HG03280 (cell line): Measurements from ENCODE around the gene CDH9.
"Not testable (repeated sequence)": the region's sequence is repeated elsewhere in the genome, so short reads cannot be mapped to it uniquely, and the experiment has no call there.

Experiments
- ATAC-seq: cut with Tn5 transposase; IDR thresholded peaks from one replicate; pipeline ENCODE4 v1.9.1; 2021; ENCODE audit warnings: mild to moderate bottlenecking, moderate library complexity; ENCODE audit not compliant: unreplicated experiment

The CDH9 gene

DNA sequence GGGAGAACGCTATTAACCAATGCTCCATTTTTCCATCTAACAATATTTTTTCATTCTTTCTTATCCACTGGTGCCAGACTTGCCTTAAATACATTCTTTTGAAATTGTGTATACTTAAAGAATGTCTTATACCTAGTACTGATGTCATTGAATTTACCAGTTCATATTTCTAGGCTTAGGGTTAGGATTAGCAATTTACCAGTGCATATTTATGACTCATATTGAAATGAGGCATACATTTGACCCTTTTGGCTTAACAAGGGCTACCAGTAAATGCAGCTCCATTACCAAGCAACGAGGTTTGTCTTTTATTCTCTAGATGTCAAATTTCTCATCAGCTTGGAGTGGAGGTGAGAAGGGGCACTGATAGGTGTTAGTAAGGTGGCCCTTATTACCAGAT, 89.5 kb downstream of the CDH9 start:
- ATAC-seq: no peak

DNA sequence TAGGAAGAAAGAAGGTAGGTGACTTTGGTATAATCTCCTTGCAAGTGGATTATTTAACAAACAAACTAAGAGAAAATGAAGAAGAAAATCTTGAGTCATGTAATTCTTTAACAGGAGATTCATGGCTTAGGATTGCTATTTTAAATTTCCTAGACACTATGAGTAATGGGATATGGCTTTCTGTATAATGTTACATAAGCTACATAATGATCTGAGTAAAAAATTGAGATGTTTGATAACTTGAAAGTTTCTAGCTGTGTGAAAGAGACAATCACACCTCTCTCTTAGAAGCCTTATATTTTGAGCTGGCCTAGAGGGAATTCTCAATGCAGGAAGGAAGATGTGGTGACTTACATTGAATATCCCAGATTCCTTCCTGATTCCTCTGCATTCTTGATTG, 92.5 kb downstream of the CDH9 start:
- no peak for ATAC-seq

DNA sequence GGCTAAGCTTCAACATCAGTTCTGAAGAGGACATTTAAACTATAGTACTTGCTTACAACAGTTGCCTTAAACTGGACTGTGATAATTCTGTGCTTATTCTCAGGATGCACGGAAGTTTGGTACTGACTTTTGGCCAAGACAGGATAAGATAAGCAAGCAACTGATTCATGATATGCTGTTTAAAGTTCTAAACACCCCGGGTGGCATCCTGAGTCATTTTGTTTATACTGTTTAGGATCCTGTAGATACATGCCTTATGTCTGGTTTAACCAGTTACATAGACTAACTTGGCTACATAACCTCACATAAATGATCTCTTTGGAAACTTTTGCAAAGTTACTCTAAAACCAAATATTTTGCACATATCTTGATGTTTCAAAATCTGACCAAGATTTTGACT, 95.9 kb downstream of the CDH9 start:
- no peak for ATAC-seq

- no peak for ATAC-seq
Observed at GRCh38 chr5:26940994-26941393, 97.4 kb downstream of the CDH9 start.

- ATAC-seq: no peak
Observed at GRCh38 chr5:26932238-26932637, 106.1 kb downstream of the CDH9 start.

- no peak for ATAC-seq
Observed at GRCh38 chr5:26921439-26921838, 116.9 kb downstream of the CDH9 start.

DNA sequence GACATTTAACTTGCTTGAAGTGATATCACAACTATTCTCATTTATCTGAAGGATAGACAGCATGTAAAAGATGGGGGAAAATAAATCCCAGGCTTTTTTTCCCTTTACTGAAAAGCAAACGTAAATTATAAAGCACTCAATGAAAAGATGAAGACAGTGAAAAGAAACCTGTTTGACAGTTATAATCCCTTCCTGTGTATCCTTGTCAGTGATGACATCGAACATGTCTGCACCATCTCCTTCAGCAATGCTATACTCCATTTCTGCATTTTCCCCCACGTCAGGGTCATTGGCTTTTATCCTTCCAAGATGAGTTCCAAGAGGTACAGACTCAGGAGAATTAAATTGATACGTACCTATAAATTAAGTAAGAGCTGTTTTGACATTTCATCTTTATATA, 134.9 kb downstream of the CDH9 start:
- ATAC-seq: no peak

GRCh38 chr5:26894719-26895263, 143.6 kb downstream of the CDH9 start:
- no peak for ATAC-seq

DNA sequence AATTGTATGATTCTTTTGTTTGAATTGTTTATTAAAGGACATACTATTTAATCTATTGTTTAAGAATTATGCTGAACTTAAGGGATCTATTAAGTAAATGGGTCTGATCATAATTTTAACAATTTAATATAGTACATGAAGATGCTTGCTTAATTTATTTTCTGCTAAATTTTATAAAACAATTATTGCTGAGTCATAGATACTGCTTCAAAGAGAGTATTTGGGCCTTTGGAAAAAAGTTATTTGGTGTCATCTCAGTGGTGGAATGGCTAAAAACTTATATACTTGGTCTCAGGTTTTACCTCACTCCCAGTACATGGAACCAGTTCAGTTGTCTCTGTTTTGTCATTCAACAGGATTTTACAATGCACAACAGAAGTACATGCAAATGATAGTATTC, 145.3 kb downstream of the CDH9 start:
- ATAC-seq: no peak

DNA sequence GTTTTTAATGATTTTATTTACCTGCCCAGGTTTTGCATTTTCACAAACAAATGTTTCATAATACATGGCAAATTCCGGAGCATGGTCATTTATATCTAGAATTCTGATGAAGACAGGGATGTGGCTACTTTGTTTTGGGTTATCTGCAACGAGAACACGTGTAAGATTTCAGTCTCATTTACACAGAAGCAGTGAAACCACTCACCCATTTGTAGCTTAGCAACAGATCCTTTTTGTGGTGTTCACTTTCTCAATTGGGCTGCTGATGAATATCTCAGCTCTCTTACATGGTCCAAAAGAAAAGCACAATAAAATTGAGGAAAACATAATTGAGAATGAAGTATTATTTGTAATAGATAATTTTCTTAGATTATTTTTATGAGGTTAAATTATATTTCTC, 148.6 kb downstream of the CDH9 start:
- no peak for ATAC-seq

- ATAC-seq: no peak
Observed at GRCh38 chr5:26884481-26884880, 153.9 kb downstream of the CDH9 start.

GRCh38 chr5:26883375-26883774, 155.0 kb downstream of the CDH9 start:
- ATAC-seq: no peak

DNA sequence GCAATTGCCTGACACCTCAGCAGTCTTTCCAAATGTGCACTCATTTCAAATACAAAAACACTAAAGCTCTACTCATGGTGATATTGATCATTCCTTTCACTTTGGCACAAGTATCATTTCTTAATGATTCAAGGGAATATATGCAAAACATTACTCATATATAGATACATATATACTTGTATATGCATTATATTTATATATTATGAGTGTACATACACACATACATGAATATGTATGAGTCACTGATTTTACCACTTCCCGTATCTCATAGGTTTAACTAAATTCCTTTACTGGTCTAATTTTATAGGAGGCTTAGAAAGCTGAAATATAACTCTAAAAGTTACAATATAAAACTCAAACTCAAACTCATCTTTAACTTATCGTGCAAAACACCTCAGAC, 156.5 kb downstream of the CDH9 start:
- no peak for ATAC-seq

DNA sequence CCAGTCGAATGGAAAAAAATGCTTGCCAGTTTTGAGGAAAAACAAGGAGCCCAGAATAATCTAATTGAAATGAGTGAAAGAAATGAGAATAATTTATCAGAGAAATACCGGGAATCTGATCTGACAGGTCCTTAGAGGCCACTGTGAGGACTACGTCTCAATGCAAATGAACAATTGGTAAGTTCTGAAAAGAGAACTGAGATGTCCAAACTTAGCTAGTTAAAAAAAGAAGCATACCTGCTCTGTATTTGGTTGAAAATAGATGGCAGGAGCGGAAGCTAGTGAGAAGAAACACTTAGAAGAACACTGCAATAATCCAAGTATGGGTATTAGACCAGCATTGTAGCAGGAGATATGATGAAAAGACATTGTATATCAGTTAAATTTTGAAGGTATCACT, 161.2 kb downstream of the CDH9 start:
- ATAC-seq: no peak

DNA sequence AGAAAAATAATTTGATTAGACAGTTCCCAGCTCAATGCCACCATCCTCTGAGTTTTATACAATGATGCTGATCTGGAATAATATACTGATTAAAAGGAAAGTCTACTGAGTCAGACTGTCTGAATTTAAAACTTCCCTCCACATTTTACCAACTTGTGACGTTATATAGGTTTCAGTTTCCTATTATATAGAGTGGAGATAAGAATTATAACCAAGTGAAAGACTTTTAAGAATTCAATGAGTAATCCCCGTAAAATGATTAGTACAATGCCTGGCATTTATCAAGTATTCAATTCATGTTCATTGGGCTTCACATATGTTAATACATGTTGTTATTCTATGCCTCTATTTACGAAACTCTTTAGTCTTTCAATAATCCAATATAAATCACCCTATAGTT, 166.0 kb downstream of the CDH9 start:
- ATAC-seq: no peak

GRCh38 chr5:26869781-26870180, 168.6 kb downstream of the CDH9 start:
- no peak for ATAC-seq

DNA sequence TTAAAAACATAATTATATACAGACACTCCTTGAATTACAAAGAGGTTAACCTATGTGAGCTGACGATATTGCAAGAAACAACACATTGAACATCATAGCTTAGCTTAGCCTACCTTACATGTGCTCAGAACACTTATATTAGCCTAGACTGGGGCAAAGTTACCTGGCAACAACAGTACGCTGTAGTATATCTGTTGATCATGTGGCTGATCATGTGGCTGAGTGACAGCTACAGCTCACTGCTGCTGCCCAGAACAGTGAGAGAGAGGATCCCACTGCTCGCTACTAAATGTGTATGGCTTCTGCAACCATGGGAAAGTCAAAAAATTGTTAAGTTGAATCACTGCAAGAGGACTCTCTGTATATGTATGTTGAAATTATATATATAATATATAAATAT, 169.9 kb downstream of the CDH9 start:
- no peak for ATAC-seq

GRCh38 chr5:26864061-26864460, 174.3 kb downstream of the CDH9 start:
- ATAC-seq: no peak

- ATAC-seq: no peak
Observed at GRCh38 chr5:26856238-26856637, 182.1 kb downstream of the CDH9 start.

GRCh38 chr5:26852450-26852849, 185.9 kb downstream of the CDH9 start:
- not testable (repeated sequence) for ATAC-seq

- no peak for ATAC-seq
Observed at GRCh38 chr5:26847041-26847736, 191.2 kb downstream of the CDH9 start.

DNA sequence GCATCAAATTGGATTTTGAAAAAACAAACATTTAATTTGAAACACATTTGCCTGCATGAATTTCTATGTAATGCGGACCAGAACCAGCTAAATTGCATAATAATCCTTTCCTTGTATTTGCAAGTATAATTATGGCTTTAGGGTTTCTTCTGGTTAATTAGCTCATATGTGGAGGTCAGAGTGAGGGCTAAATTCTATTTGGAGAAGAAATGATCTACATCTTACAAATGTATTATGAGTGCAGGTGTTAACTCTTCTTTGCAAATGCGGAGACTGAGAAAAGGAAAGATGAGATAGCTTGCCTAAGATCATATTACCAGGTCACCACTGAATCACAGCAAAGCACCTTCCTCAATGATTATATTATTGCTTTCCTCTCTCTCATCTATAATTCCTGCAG, 194.7 kb downstream of the CDH9 start:
- no peak for ATAC-seq

- no peak for ATAC-seq
Observed at GRCh38 chr5:26833596-26833995, 204.8 kb downstream of the CDH9 start.
